Fibroblast of the conjunctiva (primary cell): Measurements from ENCODE around the gene CCL27.

Experiments
- DNase-seq: peaks from one replicate; pipeline ENCODE4 v3.0.0-alpha.2; 2010; ENCODE audit warnings: low read depth

The CCL27 gene

GRCh38 chr9:34662526-34663302 is at the start of gene CCL27:
Gene CCL27, minus strand, starts transcription at chr9:34662657. Its CDS starts 24 bp downstream, at chr9:34662633.
- no peak for DNase-seq

DNA sequence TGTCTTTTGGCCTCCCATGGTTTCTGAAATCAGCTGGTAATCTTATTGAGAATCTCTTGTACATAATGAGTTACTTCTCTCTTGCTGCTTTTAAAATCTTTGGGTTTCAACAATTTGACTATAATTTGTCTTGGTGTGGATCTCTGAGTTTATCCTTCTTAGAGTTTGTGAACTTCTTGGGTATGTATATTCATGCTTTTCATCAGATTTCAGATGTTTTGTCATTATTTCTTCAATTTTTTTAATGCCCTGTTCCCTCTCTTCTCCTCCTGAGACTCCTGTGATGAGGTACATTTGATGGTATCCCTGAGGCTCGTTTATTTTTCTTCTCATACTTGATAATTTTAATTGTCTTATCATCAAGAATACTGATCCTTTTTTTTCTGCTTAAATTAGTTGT is 49.7 kb upstream of the CCL27 start:
- DNase-seq, result no peak

DNA sequence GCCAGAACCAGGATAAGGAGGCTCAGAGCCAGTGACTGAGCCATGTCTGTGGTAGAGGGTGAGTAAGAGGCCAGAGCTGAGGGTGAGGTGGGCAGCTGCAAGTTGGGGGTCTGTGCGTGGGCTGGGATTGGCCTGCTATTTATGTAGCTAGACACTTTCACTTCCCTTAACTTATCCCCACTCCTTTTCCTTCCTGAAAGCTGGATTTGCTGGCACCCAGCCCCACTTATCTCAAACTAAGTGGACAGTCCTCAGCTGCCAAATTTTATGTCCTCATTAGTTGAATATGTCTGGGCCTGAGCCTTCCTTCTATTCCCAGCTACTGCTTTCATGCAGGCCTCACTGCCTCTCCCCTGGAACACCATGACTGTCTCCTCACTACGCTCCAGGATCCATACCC is 47.6 kb upstream of the CCL27 start, which contains the start of gene CCL21:
TSS of gene CCL21 (minus strand) at position 114 of the 400 bp plus-strand sequence. CDS start at position 44, 70 bp downstream.
- no peak for DNase-seq

- no peak for DNase-seq
These were observed 46.9 kb upstream of the CCL27 start for GRCh38 chr9:34709196-34709978.

- DNase-seq, result no peak
These were observed 44.7 kb upstream of the CCL27 start for GRCh38 chr9:34707130-34707529.

DNA sequence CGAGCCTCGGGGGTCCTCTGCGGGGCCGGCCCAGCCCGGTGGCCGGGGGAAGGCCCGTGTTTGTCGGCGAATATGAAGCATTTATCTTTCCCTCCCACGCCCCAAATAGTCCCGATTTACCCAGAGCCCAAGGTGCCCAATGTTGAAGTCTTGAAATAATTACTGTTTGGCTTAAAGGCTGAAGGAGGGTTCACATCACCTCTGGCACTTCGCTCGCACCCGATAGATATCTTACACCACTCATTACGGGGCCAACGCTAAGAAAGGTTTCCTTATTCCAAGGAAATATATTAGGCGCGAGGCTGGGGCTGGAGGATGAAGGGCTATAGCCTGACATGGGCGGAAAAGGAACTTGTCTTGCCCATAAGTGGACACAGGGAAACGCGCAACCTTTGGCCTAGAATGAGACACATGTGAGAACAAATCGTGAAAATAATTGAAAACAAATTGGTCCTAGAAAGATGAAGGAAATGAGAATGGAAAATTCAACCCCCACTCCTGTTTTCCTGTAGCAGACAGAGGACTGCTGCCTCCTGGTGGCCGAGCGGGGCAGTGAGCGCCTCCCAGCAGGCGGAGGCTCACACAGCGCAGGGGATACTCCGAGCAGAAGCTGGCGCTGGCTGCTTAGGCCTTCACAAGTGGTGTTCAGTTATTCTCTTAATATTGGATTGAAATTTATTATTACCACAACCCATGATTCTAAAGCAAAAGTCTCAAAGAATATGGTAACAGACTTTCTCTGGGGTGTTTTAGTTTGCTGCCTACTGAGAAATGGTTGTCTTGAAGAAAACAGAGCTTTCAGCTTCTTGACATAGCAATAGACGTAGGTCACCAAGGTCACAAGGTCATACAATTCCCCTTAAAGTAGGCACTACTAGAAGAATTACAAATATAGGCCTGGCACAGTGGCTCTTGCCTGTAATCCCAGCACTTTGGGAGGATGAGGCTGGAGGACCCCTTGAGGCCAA is 39.6 kb upstream of the CCL27 start:
- DNase-seq, result peak; percentile 89

- peak; percentile 35 for DNase-seq
These were observed 38.7 kb upstream of the CCL27 start for GRCh38 chr9:34701023-34701768.

- DNase-seq, result no peak
These were observed 32.4 kb upstream of the CCL27 start for GRCh38 chr9:34694811-34695210.

- DNase-seq, result no peak
These were observed 31.1 kb upstream of the CCL27 start for GRCh38 chr9:34693560-34693959.

DNA sequence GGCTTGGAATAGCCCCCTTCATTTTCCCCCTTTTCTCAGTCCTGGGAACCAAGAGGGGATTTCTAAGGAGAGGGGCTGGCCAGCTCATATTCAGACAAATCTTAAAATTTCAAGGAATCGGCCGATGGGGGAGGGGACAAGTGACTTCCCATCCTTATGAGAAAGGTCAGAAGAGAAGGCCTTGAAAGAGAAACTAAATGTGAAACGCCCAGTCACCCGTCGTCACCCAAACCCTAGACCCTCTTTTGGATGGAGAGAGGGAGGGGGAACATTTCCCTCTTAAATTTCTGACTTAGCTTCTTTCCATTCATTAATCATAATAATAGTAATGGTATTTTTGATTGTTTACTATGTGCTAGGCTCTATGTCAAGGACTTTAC is 29.5 kb upstream of the CCL27 start:
- DNase-seq, result no peak

DNA sequence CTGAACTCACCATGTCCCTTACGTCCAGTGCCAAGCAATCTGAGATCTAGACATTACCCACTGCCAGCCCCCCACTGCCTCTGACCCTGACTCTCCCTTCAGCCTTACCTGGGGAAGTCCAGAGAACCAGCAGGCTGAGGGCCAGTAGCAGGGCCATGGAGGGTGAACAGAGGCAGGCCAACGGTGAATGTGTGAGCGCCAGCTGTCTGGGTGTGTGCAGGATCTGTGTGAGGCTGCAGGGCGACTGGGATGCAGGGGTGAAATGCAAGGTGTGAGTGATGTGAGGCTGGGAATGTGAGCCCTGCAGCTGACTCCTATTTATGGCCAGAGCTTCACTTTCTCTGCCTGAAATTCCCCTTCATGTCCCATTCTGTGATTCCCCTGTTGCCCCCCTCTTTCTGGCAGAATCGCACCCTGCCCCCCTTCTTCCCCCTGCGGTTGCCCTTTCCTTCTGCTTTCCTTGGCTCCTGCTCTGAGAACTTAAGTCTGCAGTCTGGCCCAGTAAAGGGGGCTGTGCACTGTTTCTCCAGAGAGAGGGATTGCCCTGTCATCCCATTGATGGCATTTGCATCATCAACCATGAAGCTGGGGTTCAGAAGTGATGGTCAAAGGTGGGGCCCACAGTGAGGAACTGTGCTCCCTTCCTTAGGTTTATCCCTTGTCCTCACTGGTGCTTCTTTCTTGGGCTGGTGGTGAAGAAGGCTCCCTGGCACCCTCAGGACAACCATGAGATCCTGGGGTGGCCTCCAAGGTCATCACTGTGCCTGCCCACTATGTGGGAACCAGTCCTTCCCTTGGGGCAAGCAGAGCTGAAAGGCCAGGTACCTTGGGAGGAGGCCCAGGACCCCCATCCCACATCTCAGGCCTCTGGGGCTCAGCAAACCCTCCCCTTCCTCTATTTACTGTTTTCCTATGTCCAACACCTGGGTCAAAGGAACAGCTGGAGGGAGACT is 28.8 kb upstream of the CCL27 start, which contains the start of gene CCL19:
TSS of gene CCL19 (minus strand) at position 294 of the 953 bp plus-strand sequence. CDS start at position 157, 137 bp downstream.
- no peak for DNase-seq

- no peak for DNase-seq
These were observed 27.1 kb upstream of the CCL27 start for GRCh38 chr9:34689512-34689911.

- DNase-seq, result no peak
These were observed 26.6 kb upstream of the CCL27 start for GRCh38 chr9:34689116-34689470.

DNA sequence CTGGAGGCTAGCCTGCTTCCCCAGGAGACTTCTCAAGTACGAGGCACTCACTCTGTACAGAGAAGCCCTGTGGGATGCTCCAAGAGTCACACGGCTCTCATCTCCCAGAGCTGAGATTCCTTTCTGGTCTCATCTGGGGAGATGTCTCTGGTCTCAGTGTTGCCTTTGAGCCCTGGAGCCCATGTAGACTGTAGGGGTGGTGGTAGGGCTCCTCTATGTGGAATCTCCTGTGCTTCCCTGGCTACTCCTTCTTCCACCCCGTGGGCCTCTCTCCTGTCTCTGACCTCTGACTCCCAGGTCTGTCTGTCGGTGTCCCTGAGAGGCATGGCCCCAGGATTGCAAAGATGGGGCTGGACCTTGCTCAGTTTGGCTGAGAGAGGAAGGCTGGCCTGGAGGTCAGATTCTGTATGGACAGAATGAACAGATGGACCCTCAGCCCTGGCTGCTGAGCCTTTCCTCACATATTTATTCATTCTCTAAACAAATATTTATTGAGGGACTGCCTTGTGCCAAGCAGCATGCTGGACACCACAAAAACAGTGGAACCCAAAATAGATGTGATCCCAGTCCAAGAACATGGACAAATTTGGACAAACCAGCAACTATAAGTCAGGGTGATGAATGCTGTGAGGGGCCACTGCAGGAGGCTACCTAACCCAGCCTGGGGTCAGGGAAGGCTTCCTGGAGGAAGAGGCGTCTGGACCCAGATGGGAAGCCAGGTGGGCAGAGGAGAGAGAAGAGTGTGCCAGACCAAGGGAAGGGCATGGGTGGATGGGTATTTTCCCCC is 26.1 kb upstream of the CCL27 start:
- DNase-seq, result no peak

GRCh38 chr9:34687276-34688030 is 25.0 kb upstream of the CCL27 start:
- DNase-seq, result no peak

DNA sequence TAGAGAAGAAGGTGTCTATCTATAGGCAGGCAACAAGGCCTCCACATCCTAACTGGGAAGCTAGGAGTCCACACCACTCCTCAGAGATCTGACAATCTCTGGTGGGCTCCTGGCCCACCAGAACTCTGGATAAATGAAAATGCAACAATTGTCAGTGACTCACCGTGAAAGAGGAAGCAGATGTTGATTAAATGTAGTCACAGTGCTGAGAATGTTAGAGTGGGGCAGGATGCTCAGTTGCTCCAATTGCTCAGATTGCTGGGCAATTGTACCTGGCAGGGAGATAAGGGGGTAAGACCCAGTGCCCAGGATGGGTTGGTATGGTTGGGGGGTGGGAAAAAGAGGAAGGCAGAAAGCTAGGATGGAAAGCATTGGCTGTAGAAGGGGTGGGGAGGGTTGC is 24.3 kb upstream of the CCL27 start:
- DNase-seq, result no peak

- DNase-seq, result peak; percentile 65
These were observed 23.8 kb upstream of the CCL27 start for GRCh38 chr9:34686231-34686630.

GRCh38 chr9:34685591-34685990 is 23.1 kb upstream of the CCL27 start:
- DNase-seq, result no peak

DNA sequence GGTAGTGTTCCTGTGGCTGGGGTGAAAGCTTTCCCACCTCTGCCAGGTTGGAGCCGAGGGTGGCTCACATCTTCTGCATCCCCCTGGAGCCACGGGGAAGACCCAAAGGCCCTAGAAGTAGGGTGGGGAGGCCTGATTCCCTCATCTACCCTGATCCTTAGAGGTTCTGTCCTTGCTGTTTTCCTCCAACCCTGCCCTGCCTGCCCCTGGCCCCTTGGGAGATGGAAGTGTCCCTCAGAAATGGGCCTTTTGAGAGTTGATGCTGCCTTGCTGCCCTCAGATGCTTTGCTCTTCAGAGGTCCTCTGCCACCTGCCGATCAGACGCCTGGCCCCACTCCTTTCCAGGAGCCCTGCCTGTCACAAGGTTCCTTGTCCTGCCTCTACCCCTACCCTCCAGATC is 22.4 kb upstream of the CCL27 start:
- no peak for DNase-seq
